ENCODE data around the gene TYW1B.
"Not testable (repeated sequence)": the region's sequence is repeated elsewhere in the genome, so short reads cannot be mapped to it uniquely, and the experiment has no call there.

DNA sequence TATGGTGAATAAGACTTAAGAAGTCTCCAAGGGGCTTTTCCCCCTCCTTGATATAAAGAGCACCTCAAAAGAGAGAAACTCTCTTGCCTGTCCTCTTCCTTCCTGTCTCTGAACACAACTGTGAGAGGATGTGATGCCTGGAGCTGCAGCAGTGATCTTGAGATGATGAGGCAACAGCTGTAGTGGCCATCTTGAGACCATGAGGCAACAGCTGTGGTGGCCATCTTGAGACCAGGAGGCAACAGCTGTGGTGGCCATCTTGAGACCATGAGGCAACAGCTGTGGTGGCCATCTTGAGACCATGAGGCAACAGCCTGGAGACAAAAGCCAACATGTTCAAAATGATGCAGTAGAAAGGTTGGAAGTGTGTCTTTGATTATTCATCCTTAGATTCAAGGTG is 277.5 kb downstream of the TYW1B start:
- TF ChIP-seq, protein P1, sequence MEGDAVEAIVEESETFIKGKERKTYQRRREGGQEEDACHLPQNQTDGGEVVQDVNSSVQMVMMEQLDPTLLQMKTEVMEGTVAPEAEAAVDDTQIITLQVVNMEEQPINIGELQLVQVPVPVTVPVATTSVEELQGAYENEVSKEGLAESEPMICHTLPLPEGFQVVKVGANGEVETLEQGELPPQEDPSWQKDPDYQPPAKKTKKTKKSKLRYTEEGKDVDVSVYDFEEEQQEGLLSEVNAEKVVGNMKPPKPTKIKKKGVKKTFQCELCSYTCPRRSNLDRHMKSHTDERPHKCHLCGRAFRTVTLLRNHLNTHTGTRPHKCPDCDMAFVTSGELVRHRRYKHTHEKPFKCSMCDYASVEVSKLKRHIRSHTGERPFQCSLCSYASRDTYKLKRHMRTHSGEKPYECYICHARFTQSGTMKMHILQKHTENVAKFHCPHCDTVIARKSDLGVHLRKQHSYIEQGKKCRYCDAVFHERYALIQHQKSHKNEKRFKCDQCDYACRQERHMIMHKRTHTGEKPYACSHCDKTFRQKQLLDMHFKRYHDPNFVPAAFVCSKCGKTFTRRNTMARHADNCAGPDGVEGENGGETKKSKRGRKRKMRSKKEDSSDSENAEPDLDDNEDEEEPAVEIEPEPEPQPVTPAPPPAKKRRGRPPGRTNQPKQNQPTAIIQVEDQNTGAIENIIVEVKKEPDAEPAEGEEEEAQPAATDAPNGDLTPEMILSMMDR (IDR thresholded peaks at IDR 0.05), result not testable (repeated sequence)
- not testable (repeated sequence) for TF ChIP-seq POLR2A, EP300, POLR2AphosphoS5 (IDR thresholded peaks at IDR 0.05)
